Measurements from ENCODE around the gene YAF2.
A peak's percentile ranks its signal among the peaks of the same experiment; 100 is the strongest.

YAF2 gene

GRCh38 chr12:42143452-42144157, 94.4 kb downstream of the YAF2 start:
- ATAC-seq = no peak

- ATAC-seq = no peak
Measured at GRCh38 chr12:42141981-42142606, 96.0 kb downstream of the YAF2 start.

- no peak for ATAC-seq
Measured at GRCh38 chr12:42140901-42141300, 97.1 kb downstream of the YAF2 start.

GRCh38 chr12:42135259-42135814, 102.7 kb downstream of the YAF2 start:
- no peak for ATAC-seq

GRCh38 chr12:42130672-42131402, 107.2 kb downstream of the YAF2 start:
- ATAC-seq = peak; percentile 84 to 91

GRCh38 chr12:42129595-42130204, 108.3 kb downstream of the YAF2 start:
- no peak for ATAC-seq

GRCh38 chr12:42128888-42129287, 109.2 kb downstream of the YAF2 start:
- no peak for ATAC-seq

- no peak for ATAC-seq
Measured at GRCh38 chr12:42128327-42128726, 109.7 kb downstream of the YAF2 start.

GRCh38 chr12:42126963-42127362, 111.1 kb downstream of the YAF2 start:
- peak in 1 of 2 donors; percentile 37 for ATAC-seq

- ATAC-seq = no peak
Measured at GRCh38 chr12:42125388-42125767, 112.7 kb downstream of the YAF2 start.

- no peak for ATAC-seq
Measured at GRCh38 chr12:42124764-42125387, 113.2 kb downstream of the YAF2 start.

- ATAC-seq = peak in 1 of 2 donors; percentile 62
Measured at GRCh38 chr12:42119085-42119633, 118.9 kb downstream of the YAF2 start.

- no peak for ATAC-seq
Measured at GRCh38 chr12:42118136-42118879, 119.7 kb downstream of the YAF2 start.

GRCh38 chr12:42109031-42109430, 129.0 kb downstream of the YAF2 start:
- no peak for ATAC-seq

Data from activated CD4-positive, CD25-positive, alpha-beta regulatory T cell treated with anti-CD3 and anti-CD28 coated beads, Interleukin-2, amount 50 U/mL, for 24 hours (primary cell).